ENCODE data around the gene ANKMY1. TPM values are rescaled to one million over a fixed set of nuclear protein-coding genes. Genes with fewer than 3 reads are reported as not detected.

Gene ANKMY1
- total and polyA plus RNA-seq, 8 donors: 3.1 to 79.4 (median 9.7) TPM

DNA sequence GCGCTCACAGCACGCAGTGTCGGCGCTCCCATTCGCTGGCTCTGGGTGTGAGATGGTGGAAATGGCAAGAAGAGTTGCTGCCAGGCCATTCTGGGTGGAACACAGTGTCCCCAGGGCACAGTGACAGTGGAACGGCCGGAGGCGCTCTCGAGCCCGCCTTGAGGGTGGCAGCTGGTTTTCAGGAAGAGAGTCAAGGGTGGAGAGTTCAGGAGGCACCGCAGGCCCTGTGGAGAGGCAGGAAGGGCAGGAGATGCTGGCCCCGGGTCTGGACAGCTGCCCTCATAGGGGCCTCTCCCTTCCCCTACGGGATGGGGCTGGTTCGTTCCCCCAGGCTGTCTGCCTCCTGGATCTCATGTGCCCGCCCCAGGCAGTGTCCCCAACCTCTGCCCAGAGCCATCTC is 109.9 kb downstream of the ANKMY1 start:
- Histone ChIP-seq H3K36me3 (peaks cover 0 to 19% (median 7%) of the 10 kb centered on the region in 4 donors), H3K4me3 (no peak overlapping the region), H3K9me3 (no peaks in the 10 kb centered on the region), H3K4me1 (peaks cover 12 to 37% (median 30%) of the 10 kb centered on the region in 4 donors), H3K27me3 (peaks cover 0 to 31% (median 20%) of the 10 kb centered on the region in 3 donors), H3K27ac (no peak overlapping the region)
- TF ChIP-seq POLR2AphosphoS5 (IDR thresholded peaks at IDR 0.05) (no peak), POLR2A (IDR thresholded peaks at IDR 0.05) (no peak), EP300 (IDR thresholded peaks at IDR 0.05) (no peak)
- TF ChIP-seq, protein P1, sequence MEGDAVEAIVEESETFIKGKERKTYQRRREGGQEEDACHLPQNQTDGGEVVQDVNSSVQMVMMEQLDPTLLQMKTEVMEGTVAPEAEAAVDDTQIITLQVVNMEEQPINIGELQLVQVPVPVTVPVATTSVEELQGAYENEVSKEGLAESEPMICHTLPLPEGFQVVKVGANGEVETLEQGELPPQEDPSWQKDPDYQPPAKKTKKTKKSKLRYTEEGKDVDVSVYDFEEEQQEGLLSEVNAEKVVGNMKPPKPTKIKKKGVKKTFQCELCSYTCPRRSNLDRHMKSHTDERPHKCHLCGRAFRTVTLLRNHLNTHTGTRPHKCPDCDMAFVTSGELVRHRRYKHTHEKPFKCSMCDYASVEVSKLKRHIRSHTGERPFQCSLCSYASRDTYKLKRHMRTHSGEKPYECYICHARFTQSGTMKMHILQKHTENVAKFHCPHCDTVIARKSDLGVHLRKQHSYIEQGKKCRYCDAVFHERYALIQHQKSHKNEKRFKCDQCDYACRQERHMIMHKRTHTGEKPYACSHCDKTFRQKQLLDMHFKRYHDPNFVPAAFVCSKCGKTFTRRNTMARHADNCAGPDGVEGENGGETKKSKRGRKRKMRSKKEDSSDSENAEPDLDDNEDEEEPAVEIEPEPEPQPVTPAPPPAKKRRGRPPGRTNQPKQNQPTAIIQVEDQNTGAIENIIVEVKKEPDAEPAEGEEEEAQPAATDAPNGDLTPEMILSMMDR (IDR thresholded peaks at IDR 0.05): no peak
- DNase-seq: no peak
- 79 to 86% (median 84%) methylated on average over 9 to 15 of the region's 15 CpGs for WGBS, 5 donors
- intact Hi-C loops (cut with DNase I; ENCODE audit: low total_unique reads): no loop called here

DNA sequence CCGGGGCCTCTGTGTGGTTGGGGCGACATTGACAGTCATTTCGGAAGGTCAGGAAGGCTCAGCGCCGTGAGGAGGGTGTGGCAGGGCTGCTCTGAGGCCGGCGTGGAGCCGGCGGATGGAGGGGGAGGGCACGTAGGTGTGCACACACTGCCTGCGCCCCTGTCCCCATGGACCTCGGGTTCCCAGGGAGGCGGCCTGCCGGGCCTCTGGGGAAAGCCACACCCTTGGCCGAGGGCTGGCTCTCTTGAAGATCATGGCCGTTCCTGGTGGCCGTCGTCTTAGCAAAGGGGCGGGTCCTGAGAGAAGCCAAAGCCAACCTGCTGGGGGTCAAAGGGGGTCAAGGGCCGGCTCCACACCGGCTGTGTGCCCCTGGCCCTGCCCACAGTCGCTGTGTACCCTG is 110.5 kb downstream of the ANKMY1 start:
- no peak overlapping the region for H3K4me3 ChIP-seq
- peaks cover 10 to 36% (median 28%) of the 10 kb centered on the region in 4 donors for H3K4me1 ChIP-seq
- H3K36me3 ChIP-seq: peaks cover 0 to 19% (median 7%) of the 10 kb centered on the region in 4 donors
- WGBS, 5 donors: 35 to 56% (median 39%) methylated on average over 3 to 22 of the region's 22 CpGs
- intact Hi-C loops (cut with DNase I; ENCODE audit: low total_unique reads): no loop called here
- no peak for DNase-seq
- H3K9me3 ChIP-seq: no peaks in the 10 kb centered on the region
- H3K27me3 ChIP-seq: peaks cover 0 to 25% (median 17%) of the 10 kb centered on the region in 3 donors
- TF ChIP-seq EP300 (IDR thresholded peaks at IDR 0.05) (no peak), POLR2A (IDR thresholded peaks at IDR 0.05) (no peak), POLR2AphosphoS5 (IDR thresholded peaks at IDR 0.05) (no peak)
- TF ChIP-seq, protein P1 (IDR thresholded peaks at IDR 0.05): no peak
- no peak overlapping the region for H3K27ac ChIP-seq

DNA sequence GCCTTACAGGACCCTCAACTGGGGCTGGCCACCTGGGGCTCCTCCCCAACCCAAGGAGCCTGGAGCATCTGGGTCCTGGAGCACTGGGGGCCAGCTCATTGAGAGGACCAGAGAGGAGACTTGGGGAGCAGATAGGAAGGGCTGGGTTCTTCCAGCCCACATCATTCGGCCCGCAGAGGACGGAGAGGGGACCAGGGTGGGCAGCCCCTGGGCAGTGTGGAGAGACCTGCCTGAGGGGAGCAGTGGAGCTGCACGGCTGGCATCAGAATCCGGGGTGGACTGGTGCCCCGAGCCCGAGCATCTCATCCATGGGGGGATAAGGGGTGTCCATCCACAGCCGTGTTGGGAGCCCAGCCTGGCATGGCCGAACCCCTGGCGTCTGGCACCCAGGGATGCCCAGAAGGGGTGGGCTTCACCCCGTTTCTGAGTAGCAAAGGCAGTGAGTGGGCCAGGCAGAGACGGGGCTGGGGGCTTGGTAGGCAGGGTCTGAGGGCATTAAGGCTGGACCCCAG is 111.1 kb downstream of the ANKMY1 start:
- H3K36me3 ChIP-seq: peaks cover 0 to 19% (median 7%) of the 10 kb centered on the region in 4 donors
- intact Hi-C loops (cut with DNase I; ENCODE audit: low total_unique reads): no loop called here
- H3K4me1 ChIP-seq: peaks cover 4 to 34% (median 22%) of the 10 kb centered on the region in 4 donors
- no peak overlapping the region for H3K4me3 ChIP-seq
- DNase-seq: no peak
- TF ChIP-seq POLR2A (IDR thresholded peaks at IDR 0.05): no peak
- TF ChIP-seq, protein P1 (IDR thresholded peaks at IDR 0.05): no peak
- TF ChIP-seq EP300 (IDR thresholded peaks at IDR 0.05): no peak
- 90 to 94% (median 92%) methylated on average over 6 to 12 of the region's 12 CpGs for WGBS, 5 donors
- H3K27me3 ChIP-seq: peaks cover 0 to 19% (median 11%) of the 10 kb centered on the region in 3 donors
- H3K9me3 ChIP-seq: no peaks in the 10 kb centered on the region
- no peak overlapping the region for H3K27ac ChIP-seq

DNA sequence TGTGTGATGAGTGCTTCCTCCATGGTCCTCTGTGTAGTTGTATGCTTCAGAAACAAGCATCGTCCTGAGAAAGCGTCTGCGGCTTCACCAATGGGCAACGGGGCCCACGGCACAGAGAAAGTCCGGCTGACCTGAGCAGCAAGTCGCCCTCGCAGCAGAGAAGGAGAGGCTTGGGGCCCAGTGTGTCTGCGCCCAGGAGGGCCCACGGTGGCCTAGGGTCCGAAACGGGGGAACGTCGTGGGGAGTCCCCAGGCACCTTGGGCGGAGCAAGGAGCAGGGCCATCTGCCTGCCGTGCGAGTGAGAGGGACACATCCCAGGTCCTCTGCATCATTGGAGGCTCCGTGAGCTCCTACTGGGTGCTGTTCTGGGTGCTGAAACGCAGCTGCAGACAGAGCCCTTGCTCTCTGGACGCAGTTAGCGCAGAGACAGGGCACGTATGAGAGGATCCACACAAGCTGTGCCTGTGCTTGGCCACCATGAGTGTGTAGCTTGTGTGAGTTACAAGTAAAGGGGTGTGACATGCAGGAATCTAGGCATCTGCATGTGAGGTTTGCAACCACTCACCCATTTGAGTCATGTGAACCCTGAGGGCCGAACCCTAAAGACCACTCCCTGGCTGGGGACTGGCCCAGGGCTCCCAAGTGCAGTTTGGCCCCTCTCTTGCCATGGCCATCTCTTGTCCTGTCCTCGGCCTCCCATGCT is 111.7 kb downstream of the ANKMY1 start:
- TF ChIP-seq EP300 (IDR thresholded peaks at IDR 0.05) (no peak), POLR2A (IDR thresholded peaks at IDR 0.05) (no peak), POLR2AphosphoS5 (IDR thresholded peaks at IDR 0.05) (no peak)
- TF ChIP-seq, protein P1 (IDR thresholded peaks at IDR 0.05): no peak
- peaks cover 0 to 19% (median 7%) of the 10 kb centered on the region in 4 donors for H3K36me3 ChIP-seq
- H3K9me3 ChIP-seq: no peaks in the 10 kb centered on the region
- WGBS, 5 donors: 81 to 87% (median 86%) methylated on average over 21 to 24 of the region's 24 CpGs
- intact Hi-C loops (cut with DNase I; ENCODE audit: low total_unique reads): no loop called here
- H3K4me1 ChIP-seq: peaks cover 0 to 30% (median 19%) of the 10 kb centered on the region in 4 donors
- peaks cover 0 to 13% (median 5%) of the 10 kb centered on the region in 3 donors for H3K27me3 ChIP-seq
- no peak overlapping the region for H3K4me3 ChIP-seq
- no peak overlapping the region for H3K27ac ChIP-seq
- no peak for DNase-seq

All from stomach (tissue), 9 donors.